Astrocyte (in vitro differentiated cells and primary cell): ENCODE data around the gene GSPT1.
"Not testable (repeated sequence)": the region's sequence is repeated elsewhere in the genome, so short reads cannot be mapped to it uniquely, and the experiment has no call there.

Experiments
- EZH2 ChIP-seq: IDR thresholded peaks from 2 replicates; pipeline ENCODE4 v1.6.1; 2012; ENCODE audit warnings: mild to moderate bottlenecking, low read length, inconsistent platforms; ENCODE audit not compliant: insufficient read depth
- TF ChIP-seq, protein P1 (sequence below): IDR thresholded peaks from 2 replicates; pipeline ENCODE4 v1.5.1; 2011; ENCODE audit warnings: low read depth, mild to moderate bottlenecking, inconsistent platforms, low read length, moderate library complexity; ENCODE audit not compliant: insufficient read depth

- TF ChIP-seq, protein P1, sequence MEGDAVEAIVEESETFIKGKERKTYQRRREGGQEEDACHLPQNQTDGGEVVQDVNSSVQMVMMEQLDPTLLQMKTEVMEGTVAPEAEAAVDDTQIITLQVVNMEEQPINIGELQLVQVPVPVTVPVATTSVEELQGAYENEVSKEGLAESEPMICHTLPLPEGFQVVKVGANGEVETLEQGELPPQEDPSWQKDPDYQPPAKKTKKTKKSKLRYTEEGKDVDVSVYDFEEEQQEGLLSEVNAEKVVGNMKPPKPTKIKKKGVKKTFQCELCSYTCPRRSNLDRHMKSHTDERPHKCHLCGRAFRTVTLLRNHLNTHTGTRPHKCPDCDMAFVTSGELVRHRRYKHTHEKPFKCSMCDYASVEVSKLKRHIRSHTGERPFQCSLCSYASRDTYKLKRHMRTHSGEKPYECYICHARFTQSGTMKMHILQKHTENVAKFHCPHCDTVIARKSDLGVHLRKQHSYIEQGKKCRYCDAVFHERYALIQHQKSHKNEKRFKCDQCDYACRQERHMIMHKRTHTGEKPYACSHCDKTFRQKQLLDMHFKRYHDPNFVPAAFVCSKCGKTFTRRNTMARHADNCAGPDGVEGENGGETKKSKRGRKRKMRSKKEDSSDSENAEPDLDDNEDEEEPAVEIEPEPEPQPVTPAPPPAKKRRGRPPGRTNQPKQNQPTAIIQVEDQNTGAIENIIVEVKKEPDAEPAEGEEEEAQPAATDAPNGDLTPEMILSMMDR: not testable (repeated sequence)
- TF ChIP-seq EZH2: not testable (repeated sequence)
Measured at GRCh38 chr16:11962978-11963377, 47.2 kb upstream of the GSPT1 start.
